CD4-positive, alpha-beta T cell treated with Interleukin-17A for 4 hours (primary cell): ENCODE data around the gene FSIP1.

Experiments
- DNase-seq: peaks from one replicate; pipeline ENCODE4 v3.0.0-alpha.2; 2020; ENCODE audit warnings: mixed read lengths

Gene FSIP1

DNA sequence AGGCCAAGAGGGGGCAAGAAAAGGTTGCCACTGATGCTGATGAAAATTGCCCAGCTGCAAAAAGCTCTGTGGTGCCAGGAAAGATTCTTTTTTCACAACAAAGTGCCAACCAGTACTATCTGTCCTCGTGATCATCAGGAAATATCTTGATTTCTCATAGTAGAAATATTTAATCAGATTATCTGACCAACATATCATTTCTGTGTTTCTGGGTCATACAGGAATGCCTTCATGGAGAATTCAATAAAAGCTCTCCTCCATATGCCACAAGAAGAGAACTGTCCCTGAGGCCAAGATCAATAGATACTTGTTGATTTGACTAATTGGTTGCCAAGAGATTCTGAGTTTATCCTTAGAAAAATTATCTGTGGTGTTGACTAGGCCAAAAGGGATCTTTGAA, 63.5 kb downstream of the FSIP1 start:
- DNase-seq = no peak

DNA sequence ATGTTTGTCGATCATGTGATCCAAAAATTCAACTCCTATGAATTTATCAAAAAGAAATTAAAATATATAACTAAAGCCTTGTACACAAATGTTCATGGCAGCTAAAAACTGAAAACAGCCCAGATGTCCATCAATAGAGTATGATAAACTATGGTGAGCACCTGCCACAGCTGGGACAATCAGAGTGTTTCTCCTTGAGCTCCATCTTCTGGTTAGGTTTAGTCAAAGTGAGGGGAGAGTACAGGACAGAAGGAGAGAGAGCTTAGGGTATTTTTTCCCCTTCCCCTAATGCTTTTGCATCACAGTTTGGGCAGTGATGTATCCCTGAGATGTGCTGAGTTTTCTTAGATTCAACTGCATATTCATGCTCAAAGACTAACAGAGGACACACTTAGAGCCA, 65.5 kb downstream of the FSIP1 start:
- no peak for DNase-seq

DNA sequence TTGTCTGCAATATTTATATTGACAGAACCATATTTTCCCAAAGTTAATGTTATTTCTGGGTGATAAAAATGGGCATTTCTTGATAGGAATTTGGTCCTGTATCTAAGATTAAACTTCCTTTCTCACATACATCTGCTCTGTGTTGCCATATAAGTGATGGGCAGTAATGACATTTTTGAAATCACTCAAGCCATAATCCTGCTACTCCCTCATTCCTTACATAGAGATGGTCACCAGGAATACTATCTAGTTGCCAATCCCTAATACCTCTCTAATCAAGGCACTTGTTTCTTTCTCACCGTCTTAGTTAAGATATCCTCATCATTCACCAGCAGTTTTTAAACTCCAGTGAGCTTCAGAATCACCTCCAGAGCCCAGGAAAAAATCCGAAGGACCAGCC, 68.4 kb downstream of the FSIP1 start:
- no peak for DNase-seq

DNA sequence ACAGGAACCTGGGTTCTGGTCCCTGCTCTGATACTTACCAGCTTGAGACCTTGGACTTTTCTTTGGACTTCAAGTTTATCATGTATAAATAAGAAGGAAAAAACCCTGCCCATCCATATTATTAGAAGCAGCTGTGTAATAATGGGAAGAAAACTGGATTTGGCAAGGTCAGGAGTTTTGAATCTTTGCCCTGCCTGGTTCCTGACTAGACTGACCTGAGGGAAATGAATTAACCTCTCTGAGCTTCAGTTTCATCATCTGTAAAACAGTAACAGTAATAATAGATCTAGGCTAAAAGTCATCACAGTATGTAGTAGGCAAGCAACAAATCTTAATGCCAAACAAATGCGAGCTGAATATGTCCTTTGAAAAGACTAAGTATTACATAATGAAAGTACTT, 68.8 kb downstream of the FSIP1 start:
- DNase-seq = no peak

DNA sequence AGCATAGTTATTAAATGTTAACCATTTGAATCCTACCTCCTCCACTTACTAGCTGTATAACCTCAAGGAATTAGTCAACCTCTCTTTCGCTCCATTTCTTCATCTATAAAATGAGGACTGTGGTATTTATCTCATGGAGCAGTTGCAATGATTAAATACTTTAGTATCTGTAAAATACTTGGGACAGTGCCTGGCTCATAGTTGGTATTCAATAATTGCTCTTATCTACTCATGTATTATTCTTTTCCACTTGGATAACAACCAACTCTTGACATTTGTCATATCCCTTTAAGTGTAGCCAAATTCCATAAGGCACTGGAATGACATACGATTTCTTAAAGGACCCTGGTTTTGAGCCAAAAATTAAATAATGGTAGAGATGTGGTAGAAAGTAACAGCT, 72.0 kb downstream of the FSIP1 start:
- DNase-seq = no peak

DNA sequence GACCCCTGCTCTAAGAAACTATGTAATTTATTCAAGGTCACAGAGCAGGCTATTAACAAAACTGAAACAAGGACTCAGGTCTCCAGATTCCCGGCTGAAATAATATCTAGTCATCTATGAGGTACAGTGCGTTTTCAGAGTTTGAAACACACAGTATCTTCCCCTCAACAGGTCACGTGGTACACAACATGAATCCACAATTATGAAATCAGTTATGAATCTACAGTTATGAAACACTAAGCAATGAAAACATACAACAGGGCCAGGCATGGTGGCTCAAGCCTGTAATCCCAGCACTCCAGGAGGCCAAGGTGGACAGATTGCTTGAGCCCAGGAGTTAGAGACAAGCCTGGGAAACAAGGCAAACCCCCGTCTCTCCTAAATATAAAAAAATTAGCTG, 72.7 kb downstream of the FSIP1 start:
- no peak for DNase-seq

DNA sequence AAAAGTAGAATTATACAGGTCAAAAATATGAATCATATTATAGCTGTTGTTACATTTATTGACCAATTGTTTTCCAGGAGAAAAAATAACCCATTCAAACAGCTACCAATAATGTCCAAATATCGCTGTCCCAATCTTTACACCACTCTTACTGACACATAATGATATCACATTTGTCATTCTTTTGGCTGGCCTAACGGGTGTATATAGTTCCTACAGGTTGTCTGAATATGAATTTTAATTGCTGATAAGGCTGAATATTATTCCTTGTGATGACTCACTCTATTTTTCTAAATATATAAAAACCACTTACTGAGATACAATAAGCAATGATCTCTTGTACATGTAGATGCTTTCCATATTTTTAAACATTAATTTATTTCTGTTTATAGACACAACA, 76.4 kb downstream of the FSIP1 start:
- DNase-seq = no peak

DNA sequence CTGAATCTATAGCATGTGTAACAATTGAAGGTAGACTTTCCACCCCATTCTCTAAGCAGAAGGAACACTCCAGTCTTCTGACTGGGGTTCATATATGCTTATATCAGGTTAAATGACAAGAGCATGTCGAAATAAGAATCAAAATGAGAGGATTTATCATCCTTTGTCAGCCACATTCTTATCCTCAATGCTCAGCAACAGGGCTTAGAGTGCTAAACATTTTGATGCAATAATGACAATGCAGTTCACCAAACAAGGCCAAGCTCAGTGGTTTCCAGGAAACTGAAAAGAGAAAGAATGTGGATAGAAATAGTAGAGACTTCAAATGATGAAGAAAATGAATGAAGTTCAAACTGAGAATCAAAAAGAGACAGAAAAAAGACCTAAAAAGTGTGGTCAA, 78.0 kb downstream of the FSIP1 start:
- DNase-seq = no peak

DNA sequence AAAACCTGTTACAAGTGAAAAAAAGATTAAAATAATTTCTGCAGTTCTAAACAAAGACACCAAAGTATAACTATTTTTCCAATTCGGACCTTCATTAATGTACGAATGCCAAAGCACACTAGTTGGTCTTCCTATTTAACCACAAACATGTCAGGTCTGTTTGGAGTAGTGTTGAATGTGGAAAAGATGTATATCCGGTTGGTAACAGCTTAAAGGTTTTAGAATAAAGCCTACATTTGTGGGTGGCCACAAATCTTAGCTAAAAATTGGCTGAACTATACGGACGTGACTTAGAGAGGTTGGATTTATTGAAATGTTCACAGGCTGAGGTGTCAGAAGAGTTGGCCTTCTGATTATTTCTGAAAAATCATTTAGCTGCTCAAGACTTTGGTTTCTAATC, 78.4 kb downstream of the FSIP1 start:
- no peak for DNase-seq

DNA sequence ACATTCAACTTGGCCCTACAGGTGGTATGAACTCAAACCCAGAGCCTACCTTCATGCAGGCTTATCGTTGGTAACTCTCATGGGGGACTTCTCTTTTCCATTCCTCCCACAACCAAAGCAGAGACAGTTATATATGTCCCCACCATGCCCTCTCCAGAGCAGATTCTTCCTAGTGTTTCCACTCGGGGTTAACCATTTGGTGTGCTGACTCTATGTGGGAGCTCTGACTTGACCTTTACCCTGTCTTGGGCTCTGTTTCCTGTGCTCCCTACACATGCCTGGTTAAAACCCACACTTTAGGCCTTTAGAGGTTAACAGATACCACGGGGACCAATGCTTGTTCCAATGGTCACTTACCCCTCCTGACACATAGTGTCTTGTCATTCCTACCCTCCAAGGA, 80.7 kb downstream of the FSIP1 start:
- no peak for DNase-seq

DNA sequence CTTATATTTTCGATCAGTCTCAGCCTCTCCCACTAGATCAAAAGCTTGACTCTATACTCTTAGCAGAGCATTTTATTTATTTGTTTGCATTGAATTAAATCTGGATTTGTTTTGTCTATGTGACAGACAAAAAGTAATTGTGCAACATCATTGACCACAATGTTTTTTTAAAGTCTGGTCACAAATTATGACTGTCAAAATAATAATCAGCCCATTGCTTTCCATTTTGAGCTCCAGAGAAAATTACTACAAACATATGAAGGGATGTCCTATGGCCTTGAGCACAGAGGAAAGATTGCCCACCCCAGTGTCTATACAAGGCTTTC, 82.3 kb downstream of the FSIP1 start:
- no peak for DNase-seq

DNA sequence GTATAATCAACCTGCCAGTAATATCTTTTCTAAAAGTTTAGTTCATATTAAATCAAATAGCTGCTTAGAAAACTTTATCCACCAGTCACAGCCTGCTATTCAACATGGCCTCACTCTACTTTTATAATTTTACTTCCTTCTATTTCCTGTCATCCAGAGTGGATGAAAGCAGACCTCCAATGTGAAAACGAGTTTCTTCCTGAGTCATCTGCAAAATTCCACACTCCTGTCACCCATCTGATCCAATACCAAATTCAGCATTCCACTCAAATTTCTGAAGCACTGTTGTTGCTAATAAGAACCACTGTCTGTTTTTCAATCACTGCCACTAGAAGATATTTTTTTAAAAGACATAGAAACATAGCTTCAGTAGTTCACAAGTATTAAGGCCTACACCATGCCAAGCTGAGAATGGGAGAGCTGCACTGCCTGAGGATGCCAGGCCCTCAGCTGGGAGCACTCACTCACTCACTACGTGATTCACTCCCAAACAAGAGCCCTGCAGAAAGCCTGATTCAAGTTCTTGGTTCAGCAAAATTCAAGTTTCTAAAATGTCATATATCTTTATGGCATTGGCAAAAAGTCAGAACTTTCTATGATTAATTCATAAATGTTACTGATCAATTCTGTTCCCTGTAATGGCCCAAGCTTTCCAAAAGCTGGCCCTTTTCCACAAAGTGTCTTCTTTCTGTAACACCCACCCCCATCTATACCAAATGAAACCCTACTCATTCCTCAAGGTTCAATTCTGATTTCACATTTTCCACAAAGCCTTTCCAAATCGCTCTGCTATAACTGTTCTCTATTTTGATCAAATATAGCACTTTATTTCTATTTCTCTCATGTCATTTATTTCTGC, 82.9 kb downstream of the FSIP1 start:
- no peak for DNase-seq

DNA sequence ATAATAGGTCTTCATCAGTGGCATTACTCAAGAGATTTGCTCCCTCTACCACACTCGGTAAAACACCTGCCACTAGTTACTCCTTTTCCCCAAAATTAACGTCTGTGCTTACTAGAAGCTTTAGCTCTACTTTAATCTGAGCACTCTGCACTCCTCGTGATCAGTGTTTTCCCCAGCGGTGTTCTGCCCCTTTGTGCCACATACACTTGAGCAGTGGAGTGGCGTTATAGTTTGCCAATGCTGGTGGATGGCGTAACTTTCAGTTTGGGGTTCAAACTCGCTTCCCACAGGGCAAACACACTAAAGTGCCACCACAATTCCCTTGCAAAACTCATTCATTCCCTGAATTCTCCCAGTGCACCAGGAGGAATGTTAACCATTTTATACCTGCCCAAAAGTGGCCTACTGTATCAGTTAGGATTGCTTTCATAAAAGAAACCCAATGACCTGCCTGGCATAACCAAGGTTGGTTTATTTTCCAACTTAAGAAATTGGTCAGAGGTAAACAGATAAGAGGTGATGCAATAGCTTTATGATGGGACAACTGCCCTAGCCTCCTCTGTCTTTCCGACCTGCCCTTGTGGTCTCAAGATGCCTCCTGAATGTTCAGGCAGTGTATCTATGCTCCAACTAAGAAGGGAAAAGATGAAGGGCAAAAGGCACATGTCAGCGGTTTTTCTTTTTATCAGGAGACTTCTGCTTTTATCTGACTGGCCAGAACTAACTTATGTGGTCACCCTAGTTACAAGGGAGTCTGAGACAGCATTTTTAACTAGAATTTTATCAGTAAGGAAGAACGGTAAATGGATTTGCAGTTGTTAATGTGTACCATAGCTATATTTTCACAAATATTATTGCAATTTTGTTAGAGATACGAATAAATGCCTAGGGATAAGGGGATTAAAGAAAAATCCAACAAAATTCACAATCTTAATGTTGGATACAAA, 83.9 kb downstream of the FSIP1 start:
- no peak for DNase-seq

DNA sequence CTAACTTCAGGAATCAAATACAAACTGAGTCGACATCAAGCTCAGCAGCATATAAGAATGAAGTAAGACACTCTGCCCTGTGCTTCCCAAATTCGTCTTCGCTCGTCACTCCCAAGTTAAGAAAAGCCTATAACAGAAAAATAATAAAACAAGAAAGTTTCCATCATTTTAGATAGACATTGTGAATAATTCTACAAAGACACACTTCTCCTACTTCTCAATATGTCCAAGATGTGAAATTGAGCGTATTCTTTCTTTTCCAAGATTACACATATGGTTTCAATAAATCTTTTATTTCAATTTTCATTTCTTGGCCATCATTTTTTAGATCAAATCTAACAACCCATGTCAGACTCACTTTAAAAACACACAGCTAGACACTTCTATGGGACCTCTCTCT, 85.1 kb downstream of the FSIP1 start:
- no peak for DNase-seq

DNA sequence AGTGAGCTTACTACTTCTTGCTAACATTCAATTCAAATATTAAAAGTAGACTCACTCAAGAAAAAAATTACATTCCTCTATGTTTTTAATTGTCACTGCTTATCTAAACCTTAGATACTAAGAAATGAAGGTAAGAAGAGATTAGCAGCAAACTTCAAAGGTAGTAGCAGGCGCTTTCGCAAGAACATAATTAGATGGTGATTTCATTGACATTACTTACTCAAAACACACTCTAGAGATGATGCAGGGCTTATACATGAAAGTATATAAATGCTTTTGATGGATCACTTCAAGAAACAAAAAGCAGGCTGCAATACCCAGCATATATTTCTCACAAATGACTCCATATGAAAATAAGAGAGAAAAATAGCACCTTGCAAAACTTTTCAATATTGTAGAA, 86.8 kb downstream of the FSIP1 start:
- no peak for DNase-seq

DNA sequence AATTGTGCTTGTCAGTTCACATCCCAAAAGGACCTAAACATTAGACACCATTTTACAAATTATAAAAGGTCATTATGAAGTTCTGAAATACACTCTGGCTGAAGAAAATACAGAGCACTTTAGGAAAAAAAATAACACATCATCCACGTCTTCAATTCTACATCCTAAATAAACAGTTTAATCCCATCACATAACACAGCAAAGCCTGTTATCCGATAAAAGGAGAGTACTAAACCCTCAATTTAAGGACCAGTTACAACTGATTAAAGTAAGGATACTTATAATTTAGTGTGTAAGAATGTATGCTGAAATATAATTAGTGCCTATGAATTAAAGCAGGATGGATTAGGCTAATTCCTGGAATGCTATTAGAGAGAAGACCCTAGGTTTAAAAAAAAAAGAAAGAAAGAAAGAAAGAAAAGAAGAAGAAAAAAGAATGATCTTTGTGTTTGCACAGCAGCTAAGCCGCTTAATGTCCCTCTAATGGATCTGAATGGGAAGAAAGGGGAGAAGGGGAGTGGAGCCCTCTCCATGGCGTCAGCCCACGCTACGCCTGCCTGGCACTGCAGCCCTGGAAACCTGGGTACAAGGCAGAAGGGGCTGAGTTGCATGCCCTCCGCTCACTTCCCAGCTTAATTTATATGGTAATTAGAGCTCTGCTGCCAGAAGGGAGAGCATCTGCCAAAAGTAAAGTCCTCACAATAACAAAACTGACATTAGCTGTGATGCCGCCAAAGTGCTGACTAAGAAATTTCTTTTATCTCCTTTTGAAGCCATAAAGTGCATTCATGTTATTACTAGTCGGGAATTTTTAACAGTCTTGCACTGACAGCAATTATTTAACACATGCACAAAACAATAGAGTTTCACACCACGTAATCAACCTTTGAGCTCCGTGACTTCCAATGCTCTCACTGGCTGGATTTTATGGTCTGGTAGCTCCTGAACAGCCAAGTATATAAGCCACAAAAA, 90.0 kb downstream of the FSIP1 start:
- no peak for DNase-seq

DNA sequence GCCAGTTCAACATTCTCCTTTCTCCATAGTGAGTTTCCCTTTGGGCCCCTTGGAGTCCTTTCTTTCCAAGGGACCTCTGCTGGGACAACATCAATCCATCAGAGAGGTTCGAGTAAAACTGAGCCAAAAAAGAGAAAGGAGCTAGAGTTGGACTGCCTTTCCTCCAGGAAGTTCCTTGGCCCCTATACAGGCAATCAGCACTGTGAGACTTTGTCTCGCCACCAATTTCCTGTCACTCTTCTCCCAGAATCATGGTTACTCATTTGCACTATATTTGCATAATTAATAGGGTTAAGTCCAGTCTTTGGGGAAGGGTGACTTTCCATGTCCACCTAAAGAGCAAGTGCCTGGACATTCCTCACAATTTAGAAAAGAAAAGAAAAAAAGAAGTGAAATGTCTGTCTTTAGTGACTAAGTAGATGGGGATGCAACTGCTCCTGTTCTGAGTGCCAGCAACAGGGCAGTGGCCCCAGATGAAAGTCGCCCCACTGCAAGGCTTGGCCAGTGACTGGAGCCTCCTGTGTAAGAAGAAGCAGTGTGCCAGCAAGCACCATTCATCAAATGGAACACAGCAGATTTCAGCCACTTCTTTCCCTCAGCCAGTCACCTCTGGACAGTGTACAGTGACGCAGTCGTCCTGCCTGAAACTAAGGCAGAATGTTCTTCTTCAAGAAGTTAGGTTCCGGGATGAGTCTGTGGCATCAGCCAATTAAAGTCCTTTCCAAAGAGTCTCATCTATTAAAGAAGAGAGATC, 91.6 kb downstream of the FSIP1 start:
- no peak for DNase-seq

DNA sequence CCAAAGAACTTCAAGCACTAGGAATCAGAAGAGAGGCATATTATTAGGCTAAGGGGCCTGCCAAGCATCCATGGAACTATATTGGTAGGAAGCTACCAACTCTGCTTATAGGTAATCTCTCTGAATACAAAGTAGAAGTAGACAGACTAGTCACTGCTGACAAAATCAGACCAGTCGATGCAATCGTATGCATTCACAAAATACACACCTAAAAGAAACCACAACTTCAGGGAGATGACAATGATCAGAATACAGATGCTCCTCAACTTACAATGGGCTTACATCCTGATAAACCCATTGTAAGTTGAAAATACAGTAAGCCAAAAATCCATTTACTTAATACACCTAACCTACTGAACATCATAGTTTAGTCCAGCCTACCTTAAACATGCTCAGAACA, 94.7 kb downstream of the FSIP1 start:
- DNase-seq = no peak

DNA sequence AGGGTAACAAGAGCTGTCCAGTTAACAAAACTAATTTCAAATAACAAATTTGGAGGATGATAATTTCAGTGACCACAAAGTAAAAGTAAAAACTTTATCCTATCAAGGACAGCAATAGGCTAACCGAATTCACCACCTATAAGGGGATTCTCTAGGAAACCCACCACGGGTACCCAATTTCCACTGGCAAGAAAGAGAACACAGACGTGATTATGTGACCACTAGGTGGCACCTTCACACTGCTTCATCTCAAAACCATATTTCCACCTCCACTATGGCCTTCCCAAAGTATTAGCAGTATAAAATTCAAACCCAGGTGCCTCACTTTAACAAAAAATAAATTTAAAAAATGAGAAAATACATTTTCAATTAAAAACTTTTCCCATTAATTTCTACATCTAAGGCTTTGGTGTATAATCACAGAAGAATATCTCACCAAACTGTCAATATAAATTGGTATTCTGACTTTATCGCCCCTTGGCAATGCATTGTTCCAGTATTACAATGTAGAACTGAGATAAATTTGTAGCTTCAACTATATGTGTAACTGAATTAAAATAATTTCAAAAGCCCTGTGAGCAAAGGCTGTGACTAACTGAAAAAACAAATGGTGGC, 96.5 kb downstream of the FSIP1 start:
- peak; percentile 51 for DNase-seq

DNA sequence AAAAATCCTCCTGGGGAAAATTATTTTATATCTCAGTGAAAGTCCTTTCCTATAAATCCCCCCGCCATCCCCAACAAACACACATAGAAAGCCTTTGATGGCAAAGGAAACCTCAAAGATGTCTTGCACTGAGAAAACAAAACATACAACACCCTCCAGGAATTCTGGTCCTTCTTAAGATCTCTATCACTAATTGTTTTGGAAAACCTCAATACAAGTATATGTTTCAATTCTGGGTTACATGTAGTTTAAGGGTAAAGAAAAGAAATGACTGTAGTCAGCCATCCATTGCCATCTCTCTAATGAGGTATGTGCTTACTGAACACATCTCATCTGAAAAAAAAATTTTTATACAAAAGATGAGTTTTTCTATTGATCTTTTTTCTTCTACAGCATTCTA, 97.3 kb downstream of the FSIP1 start:
- DNase-seq = no peak

DNA sequence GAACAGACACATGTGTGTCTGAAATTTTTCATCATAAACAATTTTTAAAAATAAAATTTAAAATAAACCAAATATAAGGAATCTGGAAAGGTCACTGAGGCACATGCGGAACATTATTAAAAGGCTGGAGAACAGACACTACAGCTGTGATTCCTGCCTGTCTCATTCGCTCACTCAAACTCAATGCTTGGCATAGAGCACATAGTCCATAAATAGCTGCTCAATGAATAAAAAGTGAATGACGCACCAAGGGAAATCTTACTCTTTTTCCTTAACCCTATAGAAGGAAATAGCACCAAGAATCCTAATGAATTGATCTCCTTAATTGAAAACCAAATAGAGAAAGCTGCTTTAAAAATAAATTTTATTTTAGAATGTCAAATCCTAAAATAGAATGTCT, 98.4 kb downstream of the FSIP1 start:
- no peak for DNase-seq

DNA sequence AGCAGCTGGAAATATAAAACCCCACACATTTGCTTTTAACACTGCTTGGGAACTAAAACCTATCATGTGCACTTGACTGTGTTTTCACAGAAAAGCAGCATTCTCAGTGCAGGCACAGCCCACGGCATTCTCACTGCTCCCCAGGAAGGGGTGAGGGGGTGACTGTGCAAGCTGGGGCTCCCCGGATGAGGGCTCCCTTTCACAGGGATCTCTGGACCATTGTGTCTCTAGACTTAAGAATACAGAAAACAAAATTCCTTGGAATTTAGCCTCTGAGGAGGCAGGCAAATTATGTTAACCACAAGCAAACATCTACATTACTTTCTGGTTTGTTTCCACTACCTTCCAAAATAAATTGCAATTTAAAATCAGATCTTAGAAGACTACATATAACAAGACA, 100.3 kb downstream of the FSIP1 start:
- DNase-seq = no peak
